Measurements from ENCODE around the gene SEZ6L. TPM values are rescaled to one million over a fixed set of nuclear protein-coding genes. Genes with fewer than 3 reads are reported as not detected.

SEZ6L gene
- polyA plus RNA-seq, 1 donor from 2014 or later, result 31.9 TPM

GRCh38 chr22:26428515-26429457 lies 259.5 kb downstream of the SEZ6L start, which contains the start of gene ASPHD2:
Gene ASPHD2, plus strand, starts transcription at chr22:26429260. Its CDS starts 4,356 bp downstream, at chr22:26433616.
- Histone ChIP-seq H3K27me3 (ENCODE audit: insufficient read depth, low read depth, low read length) (no peaks in the 10 kb centered on the region), H3K9me3 (ENCODE audit: low read length) (no peaks in the 10 kb centered on the region), H3K4me2 (ENCODE audit: low read length) (peak within 1 kb of the TSS; percentile 95), H3K27ac (ENCODE audit: low read length) (peak within 1 kb of the TSS; percentile 93), H3F3A (ENCODE audit: insufficient read depth, low read length, poor library complexity, severe bottlenecking) (no peaks in the 10 kb centered on the region), H3K4me3 (ENCODE audit: low read length) (peak within 1 kb of the TSS; percentile 78), H2AFZ (ENCODE audit: low read depth, low read length) (peak within 1 kb of the TSS; percentile 73), H3K9ac (ENCODE audit: low read length) (peak within 1 kb of the TSS; percentile 87), H3K79me2 (replicated peaks; ENCODE audit: insufficient read depth, low read length) (no peaks in the 10 kb centered on the region), H3K9me2 (ENCODE audit: insufficient read depth, low read length) (no peaks in the 10 kb centered on the region), H4K20me1 (ENCODE audit: insufficient read depth) (no peaks in the 10 kb centered on the region), H3K36me3 (ENCODE audit: insufficient read depth, low read length) (no peaks in the 10 kb centered on the region)
- TF ChIP-seq EP300 (conservative IDR thresholded peaks at IDR 0.05; ENCODE audit: poor library complexity, severe bottlenecking), result peak; percentile 49
- TF ChIP-seq POLR2AphosphoS5 (IDR thresholded peaks at IDR 0.05), result peak; percentile 74
- TF ChIP-seq TAF1 (IDR thresholded peaks at IDR 0.05; ENCODE audit: low read depth), result peak; percentile 73
- peak; percentile 50 for TF ChIP-seq RAD21 (conservative IDR thresholded peaks at IDR 0.05)
- peak; percentile 50 for TF ChIP-seq SMC3 (conservative IDR thresholded peaks at IDR 0.05; ENCODE audit: poor library complexity)
- TF ChIP-seq REST (IDR thresholded peaks at IDR 0.05; ENCODE audit: borderline replicate concordance), result peak; percentile 53
- TF ChIP-seq EZH2 (IDR thresholded peaks at IDR 0.05; ENCODE audit: borderline replicate concordance, insufficient read depth, low read length, poor library complexity, severe bottlenecking), result no peak
- TF ChIP-seq, protein P1, sequence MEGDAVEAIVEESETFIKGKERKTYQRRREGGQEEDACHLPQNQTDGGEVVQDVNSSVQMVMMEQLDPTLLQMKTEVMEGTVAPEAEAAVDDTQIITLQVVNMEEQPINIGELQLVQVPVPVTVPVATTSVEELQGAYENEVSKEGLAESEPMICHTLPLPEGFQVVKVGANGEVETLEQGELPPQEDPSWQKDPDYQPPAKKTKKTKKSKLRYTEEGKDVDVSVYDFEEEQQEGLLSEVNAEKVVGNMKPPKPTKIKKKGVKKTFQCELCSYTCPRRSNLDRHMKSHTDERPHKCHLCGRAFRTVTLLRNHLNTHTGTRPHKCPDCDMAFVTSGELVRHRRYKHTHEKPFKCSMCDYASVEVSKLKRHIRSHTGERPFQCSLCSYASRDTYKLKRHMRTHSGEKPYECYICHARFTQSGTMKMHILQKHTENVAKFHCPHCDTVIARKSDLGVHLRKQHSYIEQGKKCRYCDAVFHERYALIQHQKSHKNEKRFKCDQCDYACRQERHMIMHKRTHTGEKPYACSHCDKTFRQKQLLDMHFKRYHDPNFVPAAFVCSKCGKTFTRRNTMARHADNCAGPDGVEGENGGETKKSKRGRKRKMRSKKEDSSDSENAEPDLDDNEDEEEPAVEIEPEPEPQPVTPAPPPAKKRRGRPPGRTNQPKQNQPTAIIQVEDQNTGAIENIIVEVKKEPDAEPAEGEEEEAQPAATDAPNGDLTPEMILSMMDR (IDR thresholded peaks at IDR 0.05; ENCODE audit: poor library complexity, severe bottlenecking), result no peak
- peak; percentile 45 for TF ChIP-seq MXI1 (conservative IDR thresholded peaks at IDR 0.05; ENCODE audit: poor library complexity, severe bottlenecking)

DNA sequence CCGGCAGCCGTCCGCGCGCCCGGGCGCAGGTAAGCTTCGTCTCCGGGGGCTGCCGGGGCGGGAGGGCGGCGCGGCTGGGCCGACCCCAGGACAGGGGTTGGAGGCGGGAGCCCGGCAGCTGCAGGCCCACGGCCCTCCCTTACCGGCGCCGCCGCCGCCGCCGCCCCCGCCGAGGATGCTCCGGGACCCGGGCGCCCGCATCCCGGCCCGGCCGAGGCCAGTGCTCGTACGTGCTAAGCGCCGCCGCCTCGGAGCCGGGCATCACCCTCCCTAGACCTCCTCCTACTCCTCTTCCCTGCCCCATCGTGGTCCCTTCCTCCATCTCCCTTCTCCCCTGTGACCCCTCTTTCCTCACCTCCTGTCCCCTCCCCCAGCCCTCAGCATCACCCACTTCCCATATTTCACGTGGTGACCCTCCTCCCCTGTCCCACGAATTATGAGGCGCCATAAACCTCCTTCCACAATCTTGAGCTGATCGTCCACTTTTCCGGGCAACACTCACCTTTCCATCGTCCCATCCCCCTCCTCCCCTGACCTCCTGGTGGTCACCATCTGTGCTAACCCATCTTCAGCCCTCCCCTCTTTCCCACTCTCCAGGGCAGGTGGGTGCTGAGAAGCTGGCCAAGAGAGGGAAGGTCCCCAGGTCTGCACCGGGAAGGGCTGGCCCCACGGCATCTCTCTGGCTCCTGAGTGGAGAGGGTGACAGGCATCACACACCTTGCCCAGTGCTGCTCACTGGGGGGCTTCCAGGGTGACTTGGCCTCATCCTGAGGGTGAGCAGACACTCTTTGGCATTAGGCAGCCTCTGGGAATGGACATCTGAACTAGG lies 260.4 kb downstream of the SEZ6L start:
- peak overlapping the region; percentile 66 for H3K4me3 ChIP-seq (ENCODE audit: low read length)
- H3K36me3 ChIP-seq (ENCODE audit: insufficient read depth, low read length), result no peaks in the 10 kb centered on the region
- H3K27me3 ChIP-seq (ENCODE audit: insufficient read depth, low read depth, low read length), result no peaks in the 10 kb centered on the region
- peak overlapping the region; percentile 90 for H3K4me2 ChIP-seq (ENCODE audit: low read length)
- H3K9ac ChIP-seq (ENCODE audit: low read length), result peak overlapping the region; percentile 79
- peak overlapping the region; percentile 0 for H3K27ac ChIP-seq (ENCODE audit: low read length)
- H3K9me2 ChIP-seq (ENCODE audit: insufficient read depth, low read length), result no peaks in the 10 kb centered on the region
- H3F3A ChIP-seq (ENCODE audit: insufficient read depth, low read length, poor library complexity, severe bottlenecking), result no peaks in the 10 kb centered on the region
- peak; percentile 30 for TF ChIP-seq MXI1 (conservative IDR thresholded peaks at IDR 0.05; ENCODE audit: poor library complexity, severe bottlenecking)
- TF ChIP-seq, protein P1 (IDR thresholded peaks at IDR 0.05; ENCODE audit: poor library complexity, severe bottlenecking), result no peak
- no peaks in the 10 kb centered on the region for H3K9me3 ChIP-seq (ENCODE audit: low read length)
- no peaks in the 10 kb centered on the region for H3K79me2 ChIP-seq (replicated peaks; ENCODE audit: insufficient read depth, low read length)
- H2AFZ ChIP-seq (ENCODE audit: low read depth, low read length), result no peak overlapping the region
- H4K20me1 ChIP-seq (ENCODE audit: insufficient read depth), result no peaks in the 10 kb centered on the region

All from neural cell (in vitro differentiated cells).